ENCODE results near the gene TENT5C.

TENT5C gene

DNA sequence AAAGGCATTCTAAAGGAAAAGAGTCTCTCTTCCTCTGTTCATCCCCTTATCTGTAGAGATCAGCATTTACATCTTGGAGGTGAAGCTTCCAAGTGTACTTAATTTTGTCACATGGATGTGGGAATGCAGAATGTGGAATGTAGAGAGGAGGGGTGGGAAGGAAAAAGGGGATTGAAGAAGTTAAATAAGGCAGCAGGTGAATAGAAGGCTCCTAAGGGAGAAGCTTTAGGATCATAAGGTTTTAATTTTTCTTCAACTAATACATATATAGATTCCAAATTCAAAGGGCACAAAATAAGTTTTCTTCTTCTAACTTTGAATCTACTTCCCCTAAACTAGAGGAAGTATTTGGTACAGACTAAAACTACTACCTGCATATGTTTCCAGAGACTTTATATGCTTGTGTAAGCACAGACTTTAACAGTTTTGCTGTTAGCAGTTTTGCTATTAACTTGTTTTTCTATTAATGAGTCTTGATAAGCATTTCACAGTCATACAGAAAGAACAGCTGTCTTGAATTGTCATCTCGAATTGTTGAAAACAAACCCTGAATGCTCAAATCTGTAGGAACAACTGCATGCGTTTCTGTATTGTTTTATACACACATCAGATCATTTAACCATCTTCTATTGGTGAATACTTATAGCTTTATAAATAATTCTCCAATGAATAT is 12.7 kb downstream of the TENT5C start:
- Histone ChIP-seq H3K4me3 (no peak overlapping the region), H3K27ac (no peak overlapping the region)
- no peak for DNase-seq (ENCODE audit: low spot score)
- TF ChIP-seq, protein P1, sequence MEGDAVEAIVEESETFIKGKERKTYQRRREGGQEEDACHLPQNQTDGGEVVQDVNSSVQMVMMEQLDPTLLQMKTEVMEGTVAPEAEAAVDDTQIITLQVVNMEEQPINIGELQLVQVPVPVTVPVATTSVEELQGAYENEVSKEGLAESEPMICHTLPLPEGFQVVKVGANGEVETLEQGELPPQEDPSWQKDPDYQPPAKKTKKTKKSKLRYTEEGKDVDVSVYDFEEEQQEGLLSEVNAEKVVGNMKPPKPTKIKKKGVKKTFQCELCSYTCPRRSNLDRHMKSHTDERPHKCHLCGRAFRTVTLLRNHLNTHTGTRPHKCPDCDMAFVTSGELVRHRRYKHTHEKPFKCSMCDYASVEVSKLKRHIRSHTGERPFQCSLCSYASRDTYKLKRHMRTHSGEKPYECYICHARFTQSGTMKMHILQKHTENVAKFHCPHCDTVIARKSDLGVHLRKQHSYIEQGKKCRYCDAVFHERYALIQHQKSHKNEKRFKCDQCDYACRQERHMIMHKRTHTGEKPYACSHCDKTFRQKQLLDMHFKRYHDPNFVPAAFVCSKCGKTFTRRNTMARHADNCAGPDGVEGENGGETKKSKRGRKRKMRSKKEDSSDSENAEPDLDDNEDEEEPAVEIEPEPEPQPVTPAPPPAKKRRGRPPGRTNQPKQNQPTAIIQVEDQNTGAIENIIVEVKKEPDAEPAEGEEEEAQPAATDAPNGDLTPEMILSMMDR (IDR thresholded peaks at IDR 0.05): no peak

DNA sequence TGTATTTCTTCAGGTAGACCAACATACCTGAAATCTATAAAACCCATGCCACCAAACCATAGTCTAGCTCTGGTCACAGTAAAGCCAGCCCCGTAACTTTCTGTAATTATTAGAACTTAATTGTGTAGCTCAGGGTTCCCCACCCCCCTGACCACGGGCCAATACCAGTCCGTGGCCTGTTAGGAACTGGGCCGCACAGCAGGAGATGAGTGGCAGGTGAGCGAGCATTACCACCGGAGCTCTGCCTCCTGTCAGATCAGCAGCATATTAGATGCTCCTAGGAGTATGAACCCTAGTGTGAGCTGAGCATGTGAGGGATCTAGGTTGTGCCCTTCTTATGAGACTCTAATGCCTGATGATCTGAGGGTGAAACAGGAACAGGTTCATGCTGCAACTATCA is 14.6 kb downstream of the TENT5C start:
- TF ChIP-seq, protein P1 (IDR thresholded peaks at IDR 0.05): no peak
- Histone ChIP-seq H3K27ac (no peak overlapping the region), H3K4me3 (no peak overlapping the region)
- DNase-seq (ENCODE audit: low spot score): peak; percentile 41

DNA sequence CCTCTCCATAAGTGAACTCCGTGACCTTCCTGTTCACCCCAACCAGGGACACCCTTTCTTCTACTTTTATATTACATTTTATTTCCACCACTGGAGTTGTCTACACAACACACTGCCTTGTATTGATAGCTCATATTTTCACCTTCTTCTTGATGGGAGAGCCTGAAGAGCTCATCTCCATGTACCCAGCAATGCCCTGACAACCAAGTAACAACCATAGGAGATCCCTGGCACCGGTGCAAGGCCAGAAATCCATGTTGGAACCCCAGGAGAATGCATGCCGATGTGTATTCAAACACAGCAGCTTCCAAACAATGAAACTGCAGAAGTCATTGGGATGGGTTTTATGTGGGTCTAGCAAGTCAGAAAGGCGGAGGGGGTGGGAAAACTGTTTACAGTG is 15.5 kb downstream of the TENT5C start:
- Histone ChIP-seq H3K27ac (no peak overlapping the region), H3K4me3 (no peak overlapping the region)
- TF ChIP-seq, protein P1 (IDR thresholded peaks at IDR 0.05): no peak
- DNase-seq (ENCODE audit: low spot score): peak; percentile 49

DNA sequence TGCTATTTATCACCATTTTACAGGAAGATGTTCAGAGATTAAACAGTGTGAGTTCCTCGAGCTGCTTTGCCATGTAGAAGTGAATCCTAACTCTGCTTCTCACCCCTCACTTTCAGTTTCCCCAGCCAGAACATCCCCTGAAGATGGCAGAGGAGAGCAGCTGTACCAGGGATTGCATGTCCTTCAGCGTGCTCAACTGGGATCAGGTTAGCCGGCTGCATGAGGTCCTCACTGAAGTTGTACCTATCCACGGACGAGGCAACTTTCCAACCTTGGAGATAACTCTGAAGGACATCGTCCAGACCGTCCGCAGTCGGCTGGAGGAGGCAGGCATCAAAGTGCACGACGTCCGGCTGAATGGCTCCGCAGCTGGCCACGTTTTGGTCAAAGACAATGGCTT is 16.9 kb downstream of the TENT5C start:
- peak; percentile 57 for DNase-seq (ENCODE audit: low spot score)
- TF ChIP-seq, protein P1 (IDR thresholded peaks at IDR 0.05): no peak
- Histone ChIP-seq H3K4me3 (no peak overlapping the region), H3K27ac (no peak overlapping the region)

DNA sequence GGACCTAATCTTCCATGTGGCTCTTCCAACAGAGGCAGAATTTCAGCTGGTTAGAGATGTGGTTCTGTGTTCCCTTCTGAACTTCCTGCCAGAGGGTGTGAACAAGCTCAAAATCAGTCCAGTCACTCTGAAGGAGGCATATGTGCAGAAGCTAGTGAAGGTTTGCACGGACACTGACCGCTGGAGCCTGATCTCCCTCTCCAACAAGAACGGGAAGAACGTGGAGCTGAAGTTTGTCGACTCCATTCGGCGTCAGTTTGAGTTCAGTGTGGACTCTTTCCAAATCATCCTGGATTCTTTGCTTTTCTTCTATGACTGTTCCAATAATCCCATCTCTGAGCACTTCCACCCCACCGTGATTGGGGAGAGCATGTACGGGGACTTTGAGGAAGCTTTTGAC is 17.3 kb downstream of the TENT5C start:
- H3K4me3 ChIP-seq: no peak overlapping the region
- no peak overlapping the region for H3K27ac ChIP-seq
- TF ChIP-seq, protein P1 (IDR thresholded peaks at IDR 0.05): no peak
- DNase-seq (ENCODE audit: low spot score): no peak

DNA sequence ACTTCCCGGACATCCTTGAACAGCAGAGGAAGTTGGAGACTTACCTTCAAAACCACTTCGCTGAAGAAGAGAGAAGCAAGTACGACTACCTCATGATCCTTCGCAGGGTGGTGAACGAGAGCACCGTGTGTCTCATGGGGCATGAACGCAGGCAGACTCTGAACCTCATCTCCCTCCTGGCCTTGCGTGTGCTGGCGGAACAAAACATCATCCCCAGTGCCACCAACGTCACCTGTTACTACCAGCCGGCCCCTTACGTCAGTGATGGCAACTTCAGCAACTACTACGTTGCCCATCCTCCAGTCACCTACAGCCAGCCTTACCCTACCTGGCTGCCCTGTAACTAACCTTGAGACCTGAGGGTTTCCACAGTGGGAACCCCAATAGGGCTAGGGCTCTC is 17.9 kb downstream of the TENT5C start:
- TF ChIP-seq, protein P1 (IDR thresholded peaks at IDR 0.05): no peak
- Histone ChIP-seq H3K4me3 (no peak overlapping the region), H3K27ac (no peak overlapping the region)
- DNase-seq (ENCODE audit: low spot score): peak; percentile 19

DNA sequence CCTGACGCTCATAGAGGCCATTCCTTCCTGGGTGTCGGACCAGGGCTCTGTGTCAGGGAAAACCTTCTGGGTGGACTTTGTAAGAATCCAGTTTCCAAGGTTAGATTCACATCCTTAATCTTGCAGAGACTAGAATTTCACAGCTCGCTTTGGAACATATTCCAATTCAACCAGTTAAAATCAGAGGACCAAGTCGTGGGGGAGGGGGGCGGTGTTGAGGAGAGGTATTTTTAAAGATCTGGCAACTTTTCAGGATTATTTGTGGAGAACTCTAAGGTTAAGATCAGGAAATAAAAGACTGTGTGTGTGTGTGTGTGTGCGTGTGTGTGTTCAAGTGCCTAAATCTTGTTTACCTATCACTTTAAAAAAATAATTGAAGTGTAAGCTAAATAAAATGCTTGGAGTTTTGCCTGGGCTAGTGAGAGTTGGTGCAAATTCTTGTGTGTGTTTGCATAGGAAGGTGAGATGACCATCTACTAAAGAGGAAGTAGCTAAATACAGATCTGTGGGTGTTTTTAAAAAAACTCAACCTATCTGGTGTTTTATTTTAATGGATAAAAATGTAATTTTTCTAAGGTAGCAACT is 21.8 kb downstream of the TENT5C start:
- peak; percentile 26 for DNase-seq (ENCODE audit: low spot score)
- TF ChIP-seq, protein P1 (IDR thresholded peaks at IDR 0.05): no peak
- no peak overlapping the region for H3K27ac ChIP-seq
- H3K4me3 ChIP-seq: no peak overlapping the region

Data from coronary artery (tissue), 2 donors.